COLO668 (cell line): ENCODE data around the gene SERINC1.

Source experiments
- DNase-seq: peaks from one replicate; lab custom pipeline; 2025; ENCODE audit not compliant: unreplicated experiment; lab: John Stamatoyannopoulos, UW

The SERINC1 gene

GRCh38 chr6:122394016-122394415 is 77.6 kb downstream of the SERINC1 start:
- DNase-seq, result no peak

GRCh38 chr6:122393351-122393896 is 78.2 kb downstream of the SERINC1 start:
- DNase-seq, result no peak
